Activated CD4-positive, alpha-beta T cell treated with anti-CD3 and anti-CD28 coated beads, Interleukin-2, amount 50 U/mL, for 16 hours (primary cell): ENCODE data around the gene CEP120.
A peak's percentile ranks its signal among the peaks of the same experiment; 100 is the strongest.
"Not testable (repeated sequence)": the region's sequence is repeated elsewhere in the genome, so short reads cannot be mapped to it uniquely, and the experiment has no call there.

Experiments
- DNase-seq: peaks from one replicate; pipeline ENCODE4 v3.0.0-alpha.2; 2020

The CEP120 gene

DNA sequence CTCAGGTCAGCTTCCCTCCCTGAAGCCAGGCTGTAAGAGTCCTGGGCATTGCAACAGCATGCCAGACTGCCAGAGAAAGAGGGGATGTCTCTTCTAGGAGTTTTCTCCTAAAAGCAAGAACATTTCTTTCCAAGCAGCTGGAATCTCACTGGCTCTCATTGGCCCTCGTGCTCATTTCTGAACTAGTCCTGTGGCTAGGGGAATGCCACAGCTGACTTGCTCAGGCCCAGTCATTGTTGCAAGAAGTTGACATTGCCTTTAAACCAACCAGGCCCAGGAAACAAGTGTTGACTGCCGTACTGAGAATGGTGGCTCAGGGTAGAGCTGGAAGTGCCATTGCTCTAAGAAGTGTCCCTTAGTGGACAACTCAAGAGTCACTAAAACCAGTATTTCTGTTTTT is 15.0 kb upstream of the CEP120 start:
- peak; percentile 56 for DNase-seq

DNA sequence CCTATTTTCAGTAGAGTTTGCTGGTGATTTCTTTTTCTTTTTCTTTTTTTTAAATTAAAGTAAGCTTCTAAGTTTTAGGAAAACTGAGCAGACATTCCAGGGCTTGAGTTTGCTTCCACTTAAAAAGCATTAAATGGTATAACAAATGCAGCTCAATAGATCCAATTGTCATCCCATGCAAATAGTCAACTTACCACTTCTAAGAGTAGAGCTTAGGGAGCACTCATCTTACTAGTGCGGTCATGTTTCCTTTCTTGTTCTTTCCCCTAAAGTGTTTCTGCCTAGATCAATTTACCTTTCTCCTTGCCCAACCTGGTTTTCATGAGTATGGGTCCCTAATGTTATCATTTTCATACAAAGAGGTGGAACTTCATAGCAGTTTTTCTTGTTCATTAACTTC is 13.0 kb upstream of the CEP120 start:
- DNase-seq = no peak

- no peak for DNase-seq
These were observed 11.6 kb upstream of the CEP120 start for GRCh38 chr5:123434796-123435195.

- no peak for DNase-seq
These were observed 10.4 kb upstream of the CEP120 start for GRCh38 chr5:123433596-123433995.

DNA sequence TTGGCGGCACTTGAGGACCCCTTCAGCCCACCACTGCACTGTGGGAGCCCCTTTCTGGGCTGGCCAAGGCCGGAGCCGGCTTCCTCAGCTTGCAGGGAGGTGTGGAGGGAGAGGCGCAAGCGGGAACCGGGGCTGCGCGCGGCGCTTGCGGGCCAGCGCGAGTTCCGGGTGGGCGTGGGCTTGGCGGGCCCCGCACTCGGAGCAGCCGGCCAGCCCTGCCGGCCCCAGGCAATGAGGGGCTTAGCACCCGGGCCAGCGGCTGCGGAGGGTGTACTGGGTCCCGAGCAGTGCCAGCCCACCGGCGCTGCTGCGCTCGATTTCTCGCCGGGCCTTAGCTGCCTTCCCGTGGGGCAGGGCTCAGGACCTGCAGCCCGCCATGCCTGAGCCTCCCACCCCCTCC is 7.2 kb upstream of the CEP120 start:
- DNase-seq = not testable (repeated sequence)

- DNase-seq = peak; percentile 19
These were observed 6.8 kb upstream of the CEP120 start for GRCh38 chr5:123429993-123430392.

- DNase-seq = no peak
These were observed 6.2 kb upstream of the CEP120 start for GRCh38 chr5:123429221-123429954.

DNA sequence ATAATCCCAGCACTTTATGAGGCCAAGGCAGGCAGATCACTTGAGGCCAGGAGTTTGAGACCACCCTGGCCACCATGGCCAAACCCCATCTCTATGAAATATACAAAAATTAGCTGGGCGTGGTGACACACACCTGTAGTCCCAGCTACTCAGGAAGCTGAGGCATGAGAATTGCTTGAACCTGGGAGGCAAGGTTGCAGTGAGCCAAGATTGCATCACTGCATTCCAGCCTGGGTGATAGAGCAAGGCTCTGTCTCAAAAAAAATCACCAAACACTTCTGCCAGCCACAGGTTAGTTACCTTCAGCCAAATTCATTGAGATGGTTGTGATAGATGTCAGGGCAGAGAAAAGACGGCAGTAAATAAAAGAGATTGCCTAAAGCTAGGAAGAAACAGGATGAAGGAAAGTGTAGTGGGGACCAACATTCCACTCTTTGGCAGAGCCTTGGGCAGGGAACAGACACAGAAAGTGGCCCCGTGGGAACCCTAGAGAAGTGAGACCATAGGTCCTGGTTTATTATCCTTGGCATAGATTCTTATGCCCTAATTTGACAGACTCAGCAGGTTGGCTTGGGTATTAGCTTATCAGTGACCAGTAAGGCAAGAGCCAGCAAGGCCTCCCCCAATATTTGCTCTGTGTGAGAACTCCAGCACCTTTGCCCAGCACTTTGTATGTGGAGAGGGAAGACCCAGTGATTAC is 5.5 kb upstream of the CEP120 start:
- DNase-seq = no peak

- no peak for DNase-seq
These were observed 4.1 kb upstream of the CEP120 start for GRCh38 chr5:123427281-123427680.

GRCh38 chr5:123425431-123425830 is 2.2 kb upstream of the CEP120 start:
- no peak for DNase-seq

DNA sequence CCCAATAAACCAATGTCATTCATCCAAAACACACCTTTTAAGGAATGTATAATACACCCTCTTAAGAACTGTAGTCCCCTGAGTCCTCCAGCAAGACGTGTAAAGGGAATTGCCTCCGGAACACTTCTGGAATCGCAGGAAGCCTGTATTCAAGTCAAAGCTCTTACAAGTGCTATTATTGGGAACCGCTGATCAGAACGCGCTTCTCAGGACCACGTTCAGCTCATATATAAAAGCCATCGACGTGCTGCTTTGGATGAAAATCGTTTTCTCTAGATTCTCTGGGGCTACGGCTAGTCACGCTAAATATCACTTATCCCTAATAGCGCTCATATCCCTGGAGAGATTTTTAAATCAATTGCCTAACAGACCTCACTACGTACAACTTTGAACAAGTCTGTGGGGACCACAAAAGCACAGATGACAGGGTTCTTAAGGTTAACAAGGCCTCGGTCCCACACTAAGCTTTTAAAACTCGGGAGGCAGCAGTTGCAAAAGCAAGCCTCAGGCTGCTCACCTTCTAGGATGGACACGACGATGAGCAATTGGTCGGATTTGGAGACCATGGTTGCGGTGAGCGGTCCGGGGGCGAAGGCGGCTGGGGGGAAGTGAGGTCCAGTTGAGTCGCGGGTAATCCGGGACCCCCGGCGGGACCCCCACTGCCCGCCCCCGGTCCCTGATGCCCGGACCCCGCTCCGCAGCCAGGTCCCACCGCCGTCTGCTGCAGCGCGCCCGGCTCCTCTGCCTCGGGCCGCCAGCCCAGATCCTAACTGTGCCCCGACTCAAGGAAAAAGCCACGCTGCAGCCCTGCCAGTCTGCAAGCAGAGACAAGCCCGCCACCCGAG is 548 bp downstream of the CEP120 start:
- peak; percentile 25 for DNase-seq

- DNase-seq = no peak
These were observed 1.4 kb downstream of the CEP120 start for GRCh38 chr5:123421773-123422172.

DNA sequence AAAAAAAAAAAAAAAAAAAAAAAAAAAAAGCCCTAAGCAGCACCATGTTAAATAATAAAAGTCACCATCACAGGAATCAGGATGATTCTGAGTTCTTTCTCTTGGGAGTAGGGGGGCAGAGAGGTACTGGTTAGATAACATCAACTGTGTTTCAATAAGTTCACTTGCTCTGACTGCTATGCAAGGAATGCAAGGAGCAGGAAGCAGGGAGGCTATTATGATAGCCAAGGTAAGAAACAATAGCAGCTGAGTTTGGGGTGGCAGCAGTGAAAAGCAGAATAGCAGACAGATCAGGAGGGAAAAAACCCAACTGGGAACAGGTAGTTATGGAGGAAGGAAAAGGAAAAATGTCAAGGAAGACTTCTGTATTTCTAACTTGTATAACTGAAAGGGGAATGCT is 8.2 kb downstream of the CEP120 start:
- DNase-seq = no peak

DNA sequence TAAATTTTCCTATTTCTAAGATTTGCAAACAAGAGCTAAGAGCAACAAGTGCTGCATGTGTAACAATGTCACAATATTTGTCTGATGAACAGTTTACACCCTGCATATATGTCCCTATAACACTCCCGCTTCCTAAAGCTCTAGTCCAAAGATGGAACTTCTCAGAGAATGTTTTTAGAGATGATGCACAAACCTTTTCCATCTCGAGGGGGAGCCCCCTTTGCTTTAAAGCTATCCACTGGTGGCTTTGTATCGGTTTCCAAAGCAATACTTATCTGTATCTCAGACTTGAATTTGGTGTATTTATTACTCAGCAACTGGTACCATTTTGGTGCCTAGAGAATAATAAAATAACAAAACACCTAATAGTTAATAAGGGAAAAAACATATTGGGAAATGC is 11.0 kb downstream of the CEP120 start:
- DNase-seq = no peak

- not testable (repeated sequence) for DNase-seq
These were observed 21.2 kb downstream of the CEP120 start for GRCh38 chr5:123401999-123402398.

DNA sequence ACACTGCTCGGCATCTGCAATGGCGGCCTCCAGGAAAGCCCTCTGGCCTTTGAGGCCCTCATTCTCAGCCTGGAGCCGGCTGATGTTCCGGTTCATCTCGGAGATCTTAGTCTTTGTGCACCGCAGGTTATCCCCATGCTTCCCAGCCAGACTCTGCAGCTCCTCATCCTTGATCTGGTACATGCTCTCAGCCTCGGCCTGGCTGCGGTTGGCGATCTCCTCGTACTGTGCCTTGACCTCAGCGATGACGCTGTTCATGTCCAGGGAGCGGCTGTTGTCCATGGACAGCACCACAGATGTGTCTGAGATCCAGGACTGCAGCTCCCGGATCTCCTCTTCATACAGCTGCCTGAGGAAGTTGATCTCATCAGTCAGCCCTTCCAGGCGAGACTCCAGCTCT is 21.9 kb downstream of the CEP120 start:
- DNase-seq = no peak

GRCh38 chr5:123400870-123401291 is 22.3 kb downstream of the CEP120 start:
- not testable (repeated sequence) for DNase-seq

DNA sequence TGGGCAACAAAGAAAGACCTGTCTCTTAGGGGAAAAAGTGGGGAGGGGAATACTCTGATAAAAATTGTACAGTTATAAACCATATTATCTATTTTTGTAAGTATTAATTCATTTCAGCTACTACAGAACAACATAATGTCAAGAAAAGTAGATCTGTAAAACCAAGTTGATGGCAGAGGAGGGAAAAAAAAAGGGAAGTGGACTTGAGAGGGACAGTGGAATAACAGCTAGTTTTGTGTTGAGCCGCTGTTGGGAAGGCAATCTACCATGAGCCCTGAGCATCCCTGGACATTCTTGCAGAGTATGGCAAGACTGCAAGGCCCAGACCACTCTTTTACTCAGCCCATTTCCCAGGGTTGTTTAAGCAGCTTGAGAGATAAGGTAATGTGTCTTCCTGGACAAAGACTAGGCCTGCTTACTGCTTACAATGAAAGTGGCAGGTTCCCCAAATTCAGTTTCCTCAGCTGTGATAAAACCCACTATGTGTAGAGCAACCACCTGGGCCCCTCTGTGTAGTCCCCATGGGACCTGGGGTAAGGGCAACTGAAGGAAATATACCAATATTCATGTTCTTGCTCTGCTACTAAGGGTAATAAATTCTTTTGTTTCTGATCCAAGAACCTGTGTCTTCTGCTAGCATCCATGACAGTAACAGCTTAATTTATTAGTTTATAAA is 25.0 kb downstream of the CEP120 start:
- no peak for DNase-seq

DNA sequence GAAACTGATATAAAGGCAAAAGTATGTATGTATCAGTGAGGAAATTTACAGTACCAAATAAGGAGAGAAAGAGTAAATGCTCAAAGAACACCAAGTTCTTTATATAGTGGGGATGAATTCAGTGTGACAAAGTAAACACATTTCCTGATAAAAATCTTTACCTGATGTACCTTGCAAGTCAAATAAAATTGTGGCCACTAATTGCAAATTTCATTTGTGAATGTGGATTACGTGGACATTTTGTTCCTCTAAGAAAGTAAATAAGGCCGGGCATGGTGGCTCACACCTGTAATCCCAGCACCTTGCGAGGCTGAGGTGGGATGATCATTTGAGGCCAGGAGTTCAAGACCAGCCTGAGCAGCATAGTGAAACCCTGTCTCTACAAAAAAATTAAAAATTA is 25.7 kb downstream of the CEP120 start:
- DNase-seq = no peak

DNA sequence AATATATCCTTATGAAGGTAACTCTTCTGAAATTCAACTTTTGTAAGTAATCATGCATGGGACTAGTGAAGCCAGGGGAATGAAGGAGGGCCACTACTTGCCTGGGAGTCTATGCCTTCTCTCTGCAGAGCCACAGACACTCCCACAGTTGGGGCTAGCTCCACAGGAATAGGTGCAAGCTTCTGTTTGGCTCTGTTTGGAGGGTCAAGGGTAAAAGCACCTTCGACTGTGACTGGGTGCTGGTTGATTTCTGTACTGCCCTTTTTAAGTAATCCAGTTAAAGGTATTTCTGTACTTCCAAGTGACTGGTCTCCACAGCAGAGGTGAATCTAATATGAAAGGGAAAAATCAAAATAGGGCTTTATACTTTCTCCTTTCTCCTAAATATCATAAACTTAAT is 32.2 kb downstream of the CEP120 start:
- no peak for DNase-seq

- DNase-seq = no peak
These were observed 33.4 kb downstream of the CEP120 start for GRCh38 chr5:123389794-123390193.

DNA sequence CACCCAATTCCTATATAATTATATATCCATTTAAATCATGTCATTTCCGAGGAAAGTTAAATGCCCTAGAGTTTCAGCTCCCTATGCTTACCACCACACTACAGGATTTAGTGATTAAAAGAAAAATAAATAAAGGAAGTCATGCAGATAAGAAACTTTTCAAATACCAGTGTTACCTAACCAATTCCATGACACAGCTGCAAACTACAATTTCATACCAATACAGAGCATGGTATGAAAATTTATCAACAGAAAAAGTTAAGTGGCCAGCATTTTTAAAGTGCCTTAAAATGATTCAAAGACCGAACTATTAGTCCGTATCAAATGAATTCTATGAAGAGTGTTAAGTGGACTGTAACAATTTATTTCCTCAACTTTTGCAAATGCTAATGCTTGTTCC is 35.9 kb downstream of the CEP120 start:
- no peak for DNase-seq

- no peak for DNase-seq
These were observed 41.0 kb downstream of the CEP120 start for GRCh38 chr5:123382252-123382651.
